ENCODE measurements around the gene OR2A25. TPM values are rescaled to one million over a fixed set of nuclear protein-coding genes. Genes with fewer than 3 reads are reported as not detected.

OR2A25 gene
- total RNA-seq, 1 experiment from 2014 or later: not detected

DNA sequence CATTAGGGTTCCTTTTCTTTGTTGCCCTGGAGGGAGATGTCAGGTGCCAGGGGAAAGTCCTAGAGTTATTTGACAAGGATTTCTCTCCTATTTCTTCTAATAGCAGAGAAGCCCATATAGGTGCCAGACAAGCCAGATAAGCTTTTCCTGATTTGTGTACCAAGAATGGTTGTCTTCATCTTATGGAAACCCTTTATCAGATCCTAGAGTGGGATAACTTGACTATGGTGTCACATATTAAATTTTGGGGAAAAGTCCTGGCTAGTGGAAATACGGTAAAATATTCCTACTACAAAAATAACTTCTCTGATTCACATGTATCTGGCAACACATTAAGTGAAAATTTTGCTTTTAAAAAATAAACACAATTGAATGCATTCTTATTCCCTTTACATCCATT lies 17.6 kb downstream of the OR2A25 start:
- Mint-ChIP-seq H3K4me3 (ENCODE audit: low read depth, unreplicated experiment) (no peak overlapping the region), H3K27ac (ENCODE audit: unreplicated experiment) (no peak overlapping the region), H3K36me3 (ENCODE audit: insufficient read depth, unreplicated experiment) (no peaks in the 10 kb centered on the region), H3K27me3 (ENCODE audit: unreplicated experiment) (no peaks in the 10 kb centered on the region), H3K9me3 (ENCODE audit: low read depth, unreplicated experiment) (peaks cover 3% of the 10 kb centered on the region), H3K4me1 (ENCODE audit: low read depth, unreplicated experiment) (no peaks in the 10 kb centered on the region)
- intact Hi-C loops (cut with micrococcal nuclease; ENCODE audit: unreplicated experiment): no loop called here
- no TSS peak for BruUV-seq (replicated peaks)
- CTCF ChIA-PET: no interaction called here
- TF ChIP-seq, protein P1, sequence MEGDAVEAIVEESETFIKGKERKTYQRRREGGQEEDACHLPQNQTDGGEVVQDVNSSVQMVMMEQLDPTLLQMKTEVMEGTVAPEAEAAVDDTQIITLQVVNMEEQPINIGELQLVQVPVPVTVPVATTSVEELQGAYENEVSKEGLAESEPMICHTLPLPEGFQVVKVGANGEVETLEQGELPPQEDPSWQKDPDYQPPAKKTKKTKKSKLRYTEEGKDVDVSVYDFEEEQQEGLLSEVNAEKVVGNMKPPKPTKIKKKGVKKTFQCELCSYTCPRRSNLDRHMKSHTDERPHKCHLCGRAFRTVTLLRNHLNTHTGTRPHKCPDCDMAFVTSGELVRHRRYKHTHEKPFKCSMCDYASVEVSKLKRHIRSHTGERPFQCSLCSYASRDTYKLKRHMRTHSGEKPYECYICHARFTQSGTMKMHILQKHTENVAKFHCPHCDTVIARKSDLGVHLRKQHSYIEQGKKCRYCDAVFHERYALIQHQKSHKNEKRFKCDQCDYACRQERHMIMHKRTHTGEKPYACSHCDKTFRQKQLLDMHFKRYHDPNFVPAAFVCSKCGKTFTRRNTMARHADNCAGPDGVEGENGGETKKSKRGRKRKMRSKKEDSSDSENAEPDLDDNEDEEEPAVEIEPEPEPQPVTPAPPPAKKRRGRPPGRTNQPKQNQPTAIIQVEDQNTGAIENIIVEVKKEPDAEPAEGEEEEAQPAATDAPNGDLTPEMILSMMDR (IDR thresholded peaks at IDR 0.05; ENCODE audit: unreplicated experiment): no peak
- no peak for DNase-seq

GRCh38 chr7:144090667-144091066 lies 21.1 kb downstream of the OR2A25 start:
- CTCF ChIA-PET: no interaction called here
- Mint-ChIP-seq H3K4me1 (ENCODE audit: low read depth, unreplicated experiment) (no peaks in the 10 kb centered on the region), H3K27me3 (ENCODE audit: unreplicated experiment) (no peaks in the 10 kb centered on the region), H3K9me3 (ENCODE audit: low read depth, unreplicated experiment) (peaks cover 3% of the 10 kb centered on the region), H3K27ac (ENCODE audit: unreplicated experiment) (no peak overlapping the region), H3K4me3 (ENCODE audit: low read depth, unreplicated experiment) (no peak overlapping the region), H3K36me3 (ENCODE audit: insufficient read depth, unreplicated experiment) (no peaks in the 10 kb centered on the region)
- no TSS peak for BruUV-seq (replicated peaks)
- DNase-seq: no peak
- intact Hi-C loops (cut with micrococcal nuclease; ENCODE audit: unreplicated experiment): loop anchor here (5.0 kb wide), 1 partner anchor 48 kb away; no protein-coding TSS in a partner anchor
- TF ChIP-seq, protein P1 (IDR thresholded peaks at IDR 0.05; ENCODE audit: unreplicated experiment): no peak

DNA sequence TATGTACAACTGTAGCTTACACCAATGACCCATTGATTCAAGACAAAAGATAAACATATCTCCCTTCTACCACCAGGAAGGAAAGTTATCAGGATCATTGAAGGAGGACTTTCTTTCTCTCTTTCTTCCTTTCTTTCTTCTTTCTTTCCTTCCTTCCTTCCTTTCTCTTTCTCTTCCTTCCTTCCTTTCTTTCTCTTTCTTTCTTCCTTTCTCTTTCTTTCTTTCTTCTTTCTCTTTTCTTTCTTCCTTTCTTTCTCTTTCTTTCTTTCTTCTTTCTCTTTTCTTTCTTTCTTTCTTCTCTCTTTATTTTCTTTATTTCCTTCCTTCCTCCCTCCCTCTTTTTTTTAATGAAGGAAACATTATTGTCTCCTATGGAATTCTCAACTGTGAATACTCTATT lies 29.2 kb downstream of the OR2A25 start:
- H3K27me3 Mint-ChIP-seq (ENCODE audit: unreplicated experiment): no peaks in the 10 kb centered on the region
- BruUV-seq (replicated peaks): no TSS peak

GRCh38 chr7:144100607-144101006 lies 31.0 kb downstream of the OR2A25 start:
- intact Hi-C loops (cut with micrococcal nuclease; ENCODE audit: unreplicated experiment): no loop called here
- H3K27me3 Mint-ChIP-seq (ENCODE audit: unreplicated experiment): no peaks in the 10 kb centered on the region
- CTCF ChIA-PET: no interaction called here
- no peaks in the 10 kb centered on the region for H3K9me3 Mint-ChIP-seq (ENCODE audit: low read depth, unreplicated experiment)
- TF ChIP-seq, protein P1 (IDR thresholded peaks at IDR 0.05; ENCODE audit: unreplicated experiment): no peak
- H3K4me1 Mint-ChIP-seq (ENCODE audit: low read depth, unreplicated experiment): no peaks in the 10 kb centered on the region
- no peak overlapping the region for H3K4me3 Mint-ChIP-seq (ENCODE audit: low read depth, unreplicated experiment)
- H3K36me3 Mint-ChIP-seq (ENCODE audit: insufficient read depth, unreplicated experiment): no peaks in the 10 kb centered on the region
- no TSS peak for BruUV-seq (replicated peaks)
- DNase-seq: no peak
- no peak overlapping the region for H3K27ac Mint-ChIP-seq (ENCODE audit: unreplicated experiment)

More for the DNA sequence above, 29.2 kb downstream of the OR2A25 start:
- DNase-seq: no peak
- Mint-ChIP-seq H3K27ac (ENCODE audit: unreplicated experiment) (no peak overlapping the region), H3K36me3 (ENCODE audit: insufficient read depth, unreplicated experiment) (no peaks in the 10 kb centered on the region), H3K4me1 (ENCODE audit: low read depth, unreplicated experiment) (no peaks in the 10 kb centered on the region), H3K4me3 (ENCODE audit: low read depth, unreplicated experiment) (no peak overlapping the region), H3K9me3 (ENCODE audit: low read depth, unreplicated experiment) (no peaks in the 10 kb centered on the region)
- TF ChIP-seq, protein P1 (IDR thresholded peaks at IDR 0.05; ENCODE audit: unreplicated experiment): no peak
- intact Hi-C loops (cut with micrococcal nuclease; ENCODE audit: unreplicated experiment): no loop called here
- CTCF ChIA-PET: no interaction called here

Data from Calu3 (cell line).